Measurements from ENCODE around the gene SLC26A11.
"Not testable (repeated sequence)": the region's sequence is repeated elsewhere in the genome, so short reads cannot be mapped to it uniquely, and the experiment has no call there.

Gene SLC26A11

DNA sequence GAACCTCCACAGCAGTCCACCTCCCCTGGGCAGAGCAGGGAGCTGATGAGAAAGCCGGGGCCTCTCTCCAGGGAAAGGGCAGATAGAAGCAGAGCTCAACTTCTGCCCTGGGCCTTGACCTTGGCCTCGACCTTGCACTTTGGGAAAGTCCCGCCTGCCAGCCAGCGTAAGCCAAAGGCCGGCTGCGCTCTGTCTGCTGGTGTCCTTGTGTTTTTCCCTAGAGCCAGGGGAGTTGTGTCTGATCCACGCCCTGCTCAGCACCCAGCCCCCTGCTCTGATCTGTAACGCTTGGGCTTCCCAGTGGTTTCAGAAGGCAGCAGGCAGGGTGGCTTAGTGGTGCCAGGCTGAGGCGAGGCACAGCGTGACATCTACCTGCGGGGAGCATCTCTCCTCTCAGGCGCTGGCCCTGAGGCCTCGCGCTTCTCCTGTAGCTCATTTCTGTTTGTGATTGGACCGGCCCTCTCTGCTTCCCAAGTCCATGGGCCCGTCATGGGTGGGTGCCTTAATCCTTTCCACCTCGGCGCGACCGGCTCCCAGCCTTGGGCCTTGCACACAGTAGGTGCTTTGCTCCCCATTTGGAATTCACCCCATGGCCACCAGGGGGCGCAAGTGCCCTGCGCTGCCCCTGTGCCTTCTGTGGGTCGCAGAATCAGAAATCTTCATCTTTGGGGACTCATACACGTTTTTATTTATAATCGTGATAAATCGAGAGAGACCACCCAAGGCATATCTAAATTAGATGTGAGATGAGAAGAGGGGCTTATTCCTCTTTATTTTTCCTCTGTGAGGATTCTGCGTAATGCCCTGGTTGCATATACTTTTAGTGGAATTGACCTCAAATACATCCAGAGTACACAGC is 24.3 kb upstream of the SLC26A11 start:
- DNase-seq (ENCODE audit: low read depth), result peak; percentile 47

DNA sequence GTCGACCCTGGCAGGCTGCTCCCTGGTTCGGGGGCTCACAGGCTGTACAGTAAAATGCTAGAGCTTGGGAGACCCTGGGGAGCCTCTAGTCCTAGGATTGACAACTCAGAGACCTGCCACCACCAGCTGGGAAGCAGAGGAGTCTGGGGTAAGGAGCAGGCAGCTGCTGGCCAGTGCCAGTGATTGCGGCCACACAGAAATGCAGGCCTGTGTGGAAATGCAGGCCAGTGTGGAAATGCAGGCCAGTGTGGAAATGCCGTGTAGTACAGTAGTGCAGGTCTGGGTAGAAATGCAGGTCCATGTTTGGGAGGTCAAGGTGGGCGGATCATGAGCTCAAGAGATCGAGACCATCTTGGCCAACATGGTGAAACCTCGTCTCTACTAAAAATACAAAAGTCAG is 23.6 kb upstream of the SLC26A11 start:
- no peak for DNase-seq (ENCODE audit: low read depth)

DNA sequence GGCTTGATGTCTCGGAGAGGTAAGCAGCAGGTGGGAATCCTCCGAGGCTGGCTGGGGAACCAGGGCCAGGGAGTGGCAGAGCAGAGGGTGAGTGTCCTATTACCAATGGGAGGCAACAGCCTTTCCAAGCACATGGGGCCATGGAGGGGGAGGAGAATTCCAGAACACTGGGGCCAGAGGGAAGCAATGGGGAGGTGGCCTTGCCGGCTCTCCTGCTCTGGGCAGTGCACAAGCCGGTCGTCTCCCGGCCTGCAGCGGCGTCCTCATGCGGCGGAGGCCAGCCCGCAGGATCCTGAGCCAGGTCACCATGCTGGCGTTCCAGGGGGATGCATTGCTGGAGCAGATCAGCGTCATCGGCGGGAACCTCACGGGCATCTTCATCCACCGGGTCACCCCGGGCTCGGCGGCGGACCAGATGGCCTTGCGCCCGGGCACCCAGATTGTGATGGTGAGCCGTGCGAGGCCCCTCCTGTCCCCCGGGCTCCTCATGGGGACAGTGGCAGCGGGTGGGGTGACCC is 22.0 kb upstream of the SLC26A11 start:
- DNase-seq (ENCODE audit: low read depth), result peak; percentile 14

DNA sequence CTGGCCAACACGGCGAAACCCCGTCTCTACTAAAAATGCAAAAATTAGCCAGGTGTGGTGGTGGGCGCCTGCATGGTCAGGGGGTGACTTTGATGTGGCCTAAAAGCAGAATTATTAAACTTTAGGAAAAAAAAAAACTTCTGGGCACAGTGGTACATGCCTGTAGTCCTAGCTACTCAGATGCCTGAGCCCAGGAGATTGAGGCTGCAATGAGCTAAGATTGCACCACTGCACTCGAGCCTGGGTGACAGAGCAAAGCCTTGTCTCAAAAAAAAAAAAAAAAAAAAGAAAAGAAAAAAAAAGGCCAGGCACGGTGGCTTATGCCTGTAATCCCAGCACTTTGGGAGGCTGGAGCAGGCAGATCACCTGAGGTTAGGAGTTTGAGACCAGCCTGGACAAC is 20.9 kb upstream of the SLC26A11 start:
- not testable (repeated sequence) for DNase-seq (ENCODE audit: low read depth)

DNA sequence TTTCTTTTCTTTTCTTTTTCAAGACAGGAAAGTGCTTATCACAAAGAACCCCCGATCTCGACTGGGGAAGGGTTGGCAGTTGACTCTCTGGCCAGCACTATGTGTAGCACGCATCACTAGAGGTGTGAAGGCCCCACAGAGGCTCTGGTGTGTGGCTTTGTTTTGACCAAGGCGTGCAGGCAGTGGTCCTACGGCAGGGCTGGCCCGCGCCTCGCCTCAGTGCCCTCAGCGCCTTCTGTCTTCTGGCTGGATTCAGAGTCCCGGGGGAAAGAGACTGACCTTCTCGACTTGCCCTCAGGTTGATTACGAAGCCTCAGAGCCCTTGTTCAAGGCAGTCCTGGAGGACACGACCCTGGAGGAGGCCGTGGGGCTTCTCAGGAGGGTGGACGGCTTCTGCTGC is 18.8 kb upstream of the SLC26A11 start:
- DNase-seq (ENCODE audit: low read depth), result no peak

DNA sequence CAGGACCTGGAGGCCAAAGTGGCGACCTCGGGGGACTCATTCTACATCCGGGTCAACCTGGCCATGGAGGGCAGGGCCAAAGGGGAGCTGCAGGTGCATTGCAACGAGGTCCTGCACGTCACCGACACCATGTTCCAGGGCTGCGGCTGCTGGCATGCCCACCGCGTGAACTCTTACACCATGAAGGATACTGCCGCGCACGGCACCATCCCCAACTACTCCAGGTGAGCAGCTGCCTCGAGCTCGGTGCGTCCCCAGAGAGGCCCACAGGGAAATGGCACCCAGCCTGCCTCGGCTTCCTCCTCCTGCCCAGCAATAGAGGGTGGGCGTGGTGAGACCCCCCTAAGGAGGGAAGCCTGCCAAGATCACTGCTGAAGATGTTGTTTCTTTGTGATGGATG is 18.0 kb upstream of the SLC26A11 start:
- DNase-seq (ENCODE audit: low read depth), result no peak

DNA sequence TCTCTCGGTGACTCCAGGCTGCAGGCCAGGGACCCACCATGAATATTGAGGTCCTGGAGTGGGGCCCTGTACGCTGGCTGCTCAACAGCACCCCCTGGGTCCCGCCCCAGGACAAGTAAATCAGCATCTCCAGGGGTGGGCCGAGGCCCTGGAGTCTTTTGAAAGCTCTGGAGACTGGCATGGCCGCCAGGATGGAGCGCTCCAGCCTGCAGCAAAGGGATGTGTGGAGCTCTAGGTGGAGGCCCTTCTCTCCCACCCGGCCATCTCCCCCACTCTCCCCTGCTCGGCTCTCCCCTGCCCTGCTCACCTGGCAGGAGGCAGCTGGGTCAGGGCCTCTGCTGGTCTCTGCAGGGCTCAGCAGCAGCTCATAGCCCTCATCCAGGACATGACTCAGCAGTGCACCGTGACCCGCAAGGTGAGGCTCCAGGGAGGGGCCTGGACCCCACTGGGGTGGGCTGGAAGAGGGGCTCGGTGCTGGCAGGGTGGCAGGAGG is 16.7 kb upstream of the SLC26A11 start:
- DNase-seq (ENCODE audit: low read depth), result no peak

DNA sequence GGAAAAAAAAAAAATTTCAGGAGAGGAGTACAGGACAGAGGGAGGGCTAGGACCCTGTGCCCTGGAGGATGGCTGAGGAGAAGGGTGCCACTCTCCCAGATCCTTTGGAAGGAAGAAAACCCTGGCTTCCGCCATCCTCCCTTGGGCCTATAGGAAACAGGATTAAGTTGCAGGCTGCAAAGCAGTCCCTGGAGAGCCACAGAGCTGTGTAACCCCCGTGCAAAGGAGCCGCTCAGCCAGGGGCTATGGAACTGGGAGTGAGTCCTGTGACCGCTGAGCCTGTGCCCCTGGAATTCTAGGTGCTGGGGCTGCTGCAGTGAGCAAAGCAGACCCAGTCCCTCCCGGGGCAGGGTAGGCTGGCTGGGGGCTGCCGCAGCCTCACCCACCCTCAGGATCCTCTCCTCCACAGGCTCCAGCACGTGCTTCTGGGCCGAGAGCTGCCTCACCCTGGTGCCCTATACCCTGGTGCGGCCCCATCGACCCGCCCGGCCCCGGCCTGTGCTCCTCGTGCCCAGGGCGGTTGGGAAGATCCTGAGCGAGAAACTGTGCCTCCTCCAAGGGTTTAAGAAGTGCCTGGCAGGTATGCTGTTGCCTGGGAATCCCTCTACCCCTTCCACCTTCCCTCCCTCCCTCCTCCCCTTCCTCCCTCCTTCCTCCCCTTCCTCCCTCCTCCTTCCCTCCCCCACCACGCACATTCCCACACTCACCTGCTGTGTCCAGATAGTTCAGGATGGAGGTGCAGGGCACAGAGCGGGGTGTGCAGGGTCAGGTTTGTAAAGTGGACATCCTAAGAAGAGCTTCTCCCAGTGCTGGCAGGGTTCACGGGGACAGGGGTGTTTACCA is 15.4 kb upstream of the SLC26A11 start:
- no peak for DNase-seq (ENCODE audit: low read depth)

DNA sequence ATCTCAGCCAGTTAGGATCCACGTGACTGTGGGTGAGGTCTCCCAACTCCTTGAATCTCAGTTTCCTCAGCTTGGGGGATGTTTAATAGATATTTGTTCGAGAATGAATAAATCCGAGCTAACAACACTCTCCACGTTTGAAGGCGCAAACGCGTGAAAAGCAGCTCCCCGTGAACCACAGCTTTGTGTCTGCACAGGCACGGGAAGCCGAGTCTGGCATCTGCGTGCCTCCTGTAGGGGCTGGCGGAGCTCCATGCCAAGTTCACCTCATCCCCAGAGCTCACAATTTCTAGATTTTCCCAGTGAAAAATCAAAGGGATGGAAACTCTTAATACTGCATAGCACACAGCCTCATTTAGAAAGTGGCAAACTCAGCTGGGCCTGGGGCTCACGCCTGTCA is 14.4 kb upstream of the SLC26A11 start:
- DNase-seq (ENCODE audit: low read depth), result no peak

DNA sequence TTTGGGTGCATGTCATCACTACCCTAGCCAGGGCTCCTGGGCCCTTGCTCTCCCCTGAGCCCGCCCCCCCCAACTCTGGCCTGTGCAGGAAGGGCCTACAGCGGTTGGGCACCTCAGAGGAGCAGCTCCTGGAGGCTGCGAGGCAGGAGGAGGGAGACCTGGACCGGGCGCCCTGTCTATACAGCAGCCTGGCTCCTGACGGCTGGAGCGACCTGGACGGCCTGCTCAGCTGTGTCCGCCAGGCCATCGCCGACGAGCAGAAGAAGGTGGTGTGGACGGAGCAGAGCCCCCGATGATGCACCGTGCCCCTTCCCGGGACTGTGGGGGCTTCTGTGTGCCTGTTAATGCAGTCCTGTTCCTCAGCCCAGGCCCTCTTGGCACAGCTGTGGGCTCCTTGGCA is 12.2 kb upstream of the SLC26A11 start:
- no peak for DNase-seq (ENCODE audit: low read depth)

DNA sequence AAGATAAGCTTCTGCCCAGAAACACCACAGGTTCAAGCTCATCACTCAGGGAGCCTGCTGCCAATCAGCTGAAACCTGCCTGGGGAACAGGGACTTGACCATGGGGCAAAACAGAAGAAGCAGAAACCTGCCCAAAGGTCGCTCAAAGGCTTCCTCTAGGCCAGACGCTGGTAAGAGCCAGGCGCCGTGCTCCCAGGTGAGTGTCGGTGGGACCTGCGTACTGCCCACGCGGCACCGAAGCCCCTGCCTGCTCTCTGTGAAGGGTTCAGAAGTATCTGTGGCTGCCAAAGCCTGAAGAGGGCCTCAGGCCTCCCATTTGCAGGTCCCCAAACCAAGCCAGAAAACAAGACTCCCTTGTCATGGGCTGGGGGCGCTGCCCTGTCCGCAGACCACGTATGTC is 10.5 kb upstream of the SLC26A11 start:
- DNase-seq (ENCODE audit: low read depth), result no peak

DNA sequence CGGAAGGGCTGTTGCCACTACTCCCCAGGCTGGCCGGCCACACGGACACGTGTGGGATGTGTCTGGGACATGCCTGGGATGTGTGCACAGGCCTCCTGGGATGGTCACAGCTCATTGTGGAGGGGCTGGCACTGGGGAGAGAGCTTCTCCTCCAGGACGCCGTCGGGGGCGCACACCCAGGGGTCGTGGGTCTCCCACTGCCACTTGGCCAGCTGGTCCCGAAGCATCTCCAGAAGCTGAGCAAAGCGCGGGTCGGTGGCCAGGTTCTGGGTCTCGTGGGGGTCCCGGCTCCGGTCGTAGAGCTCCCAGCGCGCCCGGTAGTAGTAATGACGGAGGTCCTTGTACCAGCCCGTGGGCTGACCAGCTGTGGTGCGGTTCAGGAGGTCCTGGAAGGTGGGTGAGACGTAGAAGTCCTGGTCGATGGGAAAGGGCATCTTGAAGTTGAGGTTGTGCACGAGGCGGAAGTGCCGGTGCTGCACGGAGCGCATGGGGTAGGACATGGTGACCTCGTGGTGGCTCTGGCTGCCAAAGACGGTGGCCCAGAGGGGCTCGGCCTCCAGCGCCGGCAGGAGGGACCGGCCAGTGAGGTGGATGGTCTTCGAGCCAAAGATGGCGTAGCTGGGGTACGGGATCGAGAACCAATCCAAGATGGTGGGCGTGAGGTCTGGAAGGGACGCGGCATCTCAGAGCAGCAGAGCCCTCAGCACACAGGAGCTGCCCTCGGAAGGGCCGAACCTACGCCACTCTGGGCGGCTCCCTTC is 9.7 kb upstream of the SLC26A11 start:
- no peak for DNase-seq (ENCODE audit: low read depth)

DNA sequence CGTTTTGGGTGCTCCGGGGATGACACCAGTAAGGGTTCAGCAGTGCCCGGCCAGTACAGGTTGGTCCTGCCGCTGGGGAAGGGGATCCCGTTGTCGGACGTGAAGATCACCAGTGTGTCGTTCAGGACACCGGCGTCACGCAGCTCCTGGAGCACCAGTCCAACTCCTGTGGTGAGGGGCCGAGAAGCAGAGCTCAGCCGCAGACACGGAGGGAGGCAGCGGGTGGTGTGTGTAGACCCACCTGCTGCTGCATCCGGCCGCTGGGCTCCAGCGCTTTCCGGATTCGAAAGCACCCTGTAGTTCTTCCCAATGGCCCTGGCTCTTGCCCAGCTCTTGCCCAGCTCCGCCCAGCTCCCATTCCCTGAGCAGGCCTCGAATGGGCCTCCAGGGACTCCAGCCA is 8.1 kb upstream of the SLC26A11 start:
- no peak for DNase-seq (ENCODE audit: low read depth)

DNA sequence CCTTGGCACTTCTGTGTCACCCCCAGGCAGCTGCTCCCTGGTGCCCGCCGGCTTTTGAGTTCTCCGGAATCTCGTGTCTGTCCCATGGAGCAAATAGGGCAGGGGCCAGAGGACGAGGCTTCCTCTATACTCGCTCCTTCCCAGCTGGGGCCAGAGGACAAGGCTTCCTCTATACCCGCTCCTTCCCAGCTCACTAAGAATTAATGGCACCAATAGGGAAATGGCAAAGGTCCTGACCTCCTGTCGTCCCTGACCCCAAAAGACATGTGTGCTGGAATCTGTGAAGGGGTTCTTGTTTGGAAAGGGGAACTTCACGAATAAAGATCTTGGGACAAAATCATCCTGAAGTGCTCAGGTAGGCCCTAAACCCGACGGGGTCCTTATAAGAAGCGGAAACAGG is 7.7 kb upstream of the SLC26A11 start:
- DNase-seq (ENCODE audit: low read depth), result no peak

DNA sequence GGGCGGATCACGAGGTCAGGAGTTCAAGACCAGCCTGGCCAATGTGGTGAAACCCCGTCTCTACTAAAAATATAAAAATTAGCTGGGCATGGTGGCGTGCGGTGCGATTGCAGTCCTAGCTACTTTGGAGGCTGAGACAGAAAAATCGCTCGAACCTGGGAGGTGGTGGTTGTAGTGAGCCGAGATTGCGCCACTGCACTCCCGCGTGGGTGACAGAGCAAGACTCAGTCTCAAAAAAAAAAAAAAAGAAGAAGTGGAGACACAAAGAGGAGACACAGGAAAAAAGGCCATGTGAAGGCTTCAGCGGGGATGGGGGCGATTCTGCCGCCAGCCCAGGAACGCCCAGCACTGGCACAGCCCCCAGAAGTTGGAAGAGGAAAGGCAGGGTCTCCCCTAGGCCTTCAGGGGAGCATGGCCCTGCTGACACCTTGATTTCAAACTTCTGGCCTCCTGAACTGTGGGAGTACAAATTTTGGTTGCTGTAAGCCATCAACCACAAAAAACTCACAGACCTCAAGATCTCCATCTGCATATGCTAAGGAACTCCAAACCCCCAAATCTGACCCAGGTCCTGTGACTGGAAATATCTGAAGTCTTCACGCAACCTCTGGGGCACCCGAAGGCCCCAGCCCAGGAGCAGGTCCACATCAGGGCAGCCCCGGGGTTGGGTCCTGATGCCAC is 7.1 kb upstream of the SLC26A11 start:
- no peak for DNase-seq (ENCODE audit: low read depth)

DNA sequence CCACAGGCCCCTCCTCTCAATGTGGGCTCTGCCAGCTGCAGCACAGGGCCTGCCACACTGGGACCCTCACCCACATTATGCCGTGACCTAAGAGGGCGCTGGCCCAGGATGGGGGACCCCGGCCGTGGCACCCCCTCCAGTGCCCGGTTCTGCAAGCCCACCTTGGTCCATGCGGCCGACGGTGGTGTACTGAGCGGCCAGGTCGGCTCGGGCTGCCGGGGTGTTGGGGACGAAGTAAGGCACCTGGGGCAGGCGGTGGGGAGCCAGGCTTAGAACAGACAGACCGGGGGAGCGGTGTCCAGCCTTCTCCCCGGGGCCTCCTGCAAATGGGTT is 6.6 kb upstream of the SLC26A11 start:
- no peak for DNase-seq (ENCODE audit: low read depth)

DNA sequence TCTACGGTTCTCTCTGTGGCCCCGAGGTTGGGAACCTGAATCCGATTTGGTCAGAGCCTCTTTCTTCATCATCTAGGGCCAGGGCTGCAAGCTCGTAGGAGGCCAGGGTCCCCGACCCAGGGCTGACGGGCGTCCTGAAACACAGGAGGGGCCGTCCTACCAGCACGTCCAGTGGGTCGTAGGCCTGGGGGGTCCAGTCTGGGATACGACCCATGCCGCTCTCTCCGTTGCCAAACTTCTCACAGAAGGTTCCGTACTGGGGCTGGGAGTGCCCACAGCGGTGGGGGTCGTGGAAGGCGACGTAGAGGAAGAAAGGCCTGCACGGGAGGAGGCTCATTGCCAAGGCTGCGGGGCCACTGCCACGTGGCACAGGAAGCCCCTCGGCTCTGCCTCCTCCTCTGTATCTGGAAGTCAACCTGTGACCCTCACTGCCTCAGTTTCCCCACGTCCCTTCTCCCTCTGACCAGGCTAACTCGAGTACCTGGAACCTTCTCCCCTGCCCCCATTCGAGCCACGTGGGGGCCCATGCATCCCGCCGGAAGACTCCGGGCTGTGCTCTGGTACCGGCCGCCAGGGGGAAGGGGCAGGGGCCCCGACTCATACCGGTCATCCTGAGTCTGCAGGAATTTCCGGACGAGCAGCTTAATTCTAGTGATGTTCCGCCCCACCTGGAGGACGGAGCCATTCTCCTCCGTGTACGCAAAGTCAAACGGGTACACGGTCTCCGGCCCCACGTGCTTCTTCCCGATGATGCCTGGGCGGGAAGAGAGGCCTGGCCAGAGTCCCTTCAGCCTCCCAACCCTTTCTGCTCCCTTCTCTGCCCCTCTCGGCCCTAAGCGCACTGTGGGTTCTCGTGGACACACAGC is 6.0 kb upstream of the SLC26A11 start:
- DNase-seq (ENCODE audit: low read depth), result no peak

DNA sequence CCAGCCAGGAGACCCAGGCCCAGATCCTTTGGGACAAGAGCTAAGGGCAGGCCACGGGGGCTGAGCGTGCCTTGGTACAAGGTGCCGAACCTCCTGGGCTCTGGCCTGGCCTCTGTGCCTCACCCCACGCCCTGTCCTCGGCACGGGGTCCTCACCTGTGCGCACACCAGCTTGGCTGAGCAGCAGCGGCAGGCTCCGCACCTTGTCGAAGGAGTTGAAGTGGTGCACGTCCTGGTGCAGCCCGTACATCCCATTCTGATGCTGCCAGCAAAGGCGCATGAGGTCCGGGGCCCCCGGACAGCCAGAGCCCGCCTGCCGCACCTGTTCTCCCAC is 5.4 kb upstream of the SLC26A11 start:
- no peak for DNase-seq (ENCODE audit: low read depth)

DNA sequence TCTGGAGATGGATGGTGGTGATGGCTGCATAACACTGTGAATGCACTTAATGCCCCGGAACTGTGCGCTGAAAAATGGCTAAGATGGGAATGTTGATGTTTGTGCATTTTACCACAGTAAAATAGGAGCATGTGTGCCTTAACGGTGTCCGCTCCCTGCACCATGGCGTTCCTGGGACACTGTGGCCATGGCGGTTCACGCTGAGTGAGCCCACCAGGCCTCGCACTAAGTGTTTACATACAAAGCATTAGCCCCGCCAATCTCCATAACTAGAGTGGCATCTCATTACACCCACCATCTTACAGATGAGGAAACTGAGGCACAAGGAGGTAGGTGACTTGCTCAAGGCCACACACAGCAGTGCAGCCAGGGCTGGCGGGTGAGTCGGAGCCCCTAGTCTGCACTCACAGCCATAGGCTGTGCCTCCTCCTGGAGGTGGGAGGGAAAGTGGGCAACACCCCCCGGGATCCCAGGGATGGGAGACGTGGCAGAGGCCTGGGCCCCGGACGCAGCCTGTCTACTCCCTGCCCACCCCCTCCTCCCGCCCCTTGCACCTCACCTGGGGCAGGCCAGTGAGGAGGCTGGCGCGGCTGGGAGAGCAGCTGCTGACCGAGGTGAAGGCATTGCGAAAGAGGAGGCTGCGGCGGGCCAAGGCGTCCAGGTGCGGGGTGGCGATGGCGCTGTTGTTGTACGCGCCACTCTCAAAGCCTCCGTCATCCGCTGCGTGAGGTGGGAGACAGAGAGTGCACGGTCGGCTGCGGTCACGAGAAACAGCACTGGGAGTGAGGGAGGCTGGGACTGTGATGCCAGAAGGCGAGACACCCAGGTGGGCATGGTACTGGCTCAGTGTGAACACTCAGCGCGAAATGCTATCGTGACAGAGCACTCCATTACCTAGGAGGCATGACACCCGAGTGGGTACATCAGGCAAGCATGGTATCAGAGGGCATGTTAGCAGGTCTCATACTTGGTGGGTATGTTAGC is 3.5 kb upstream of the SLC26A11 start:
- no peak for DNase-seq (ENCODE audit: low read depth)

All from ELR (cell line).